Measurements from ENCODE around the gene PPARGC1A.

The PPARGC1A gene

GRCh38 chr4:23835774-23836478 is 53.9 kb downstream of the PPARGC1A start:
- no peak for FAIRE-seq

DNA sequence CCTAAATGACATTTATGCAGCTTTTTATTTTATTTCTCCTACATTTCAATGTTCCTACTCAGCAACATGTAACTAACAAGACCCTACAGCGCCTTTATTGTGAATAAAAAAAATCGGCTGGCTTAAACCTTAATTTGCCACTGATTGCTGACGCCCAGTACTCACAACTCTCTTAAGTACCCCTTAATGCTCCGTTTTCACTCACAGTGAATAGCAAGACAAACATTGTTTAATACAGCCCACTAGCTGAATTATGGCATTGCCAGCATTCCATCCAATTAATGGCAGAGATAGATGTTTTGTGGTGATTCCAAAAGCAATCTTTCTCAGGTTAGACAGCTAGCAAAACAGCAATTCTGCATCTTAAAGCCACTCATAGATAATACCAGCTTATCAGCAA is 61.1 kb downstream of the PPARGC1A start:
- FAIRE-seq: no peak

DNA sequence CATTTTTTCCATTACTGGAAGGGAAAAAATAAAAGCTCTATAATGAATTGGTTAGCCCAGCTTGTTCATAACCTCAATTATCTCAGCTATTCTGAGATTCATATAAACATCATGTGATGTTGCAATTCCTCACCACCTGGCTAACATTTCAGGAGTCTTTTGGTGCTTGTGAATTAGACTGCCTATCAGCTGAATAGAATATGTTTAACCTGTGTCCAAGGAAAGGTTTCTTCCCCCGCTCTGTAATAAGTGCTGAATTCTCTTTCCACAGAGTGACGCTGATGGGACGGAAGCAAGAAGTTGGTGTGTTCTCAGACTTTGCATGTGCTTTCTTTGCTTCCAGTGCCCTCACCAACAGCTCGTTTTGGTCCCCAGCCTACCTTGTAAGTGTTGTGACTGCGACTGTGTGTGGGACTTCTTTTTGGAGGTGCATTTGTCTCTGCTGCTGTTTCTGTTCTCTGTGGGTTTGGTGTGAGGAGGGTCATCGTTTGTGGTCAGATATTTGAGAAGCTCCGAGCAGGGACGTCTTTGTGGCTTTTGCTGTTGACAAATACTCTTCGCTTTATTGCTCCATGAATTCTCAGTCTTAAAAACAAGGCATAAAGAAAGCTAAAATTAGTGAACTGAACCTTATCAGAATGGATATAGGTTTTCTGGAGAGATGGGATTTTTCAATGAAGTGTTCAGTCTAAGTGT is 61.7 kb downstream of the PPARGC1A start:
- no peak for FAIRE-seq

DNA sequence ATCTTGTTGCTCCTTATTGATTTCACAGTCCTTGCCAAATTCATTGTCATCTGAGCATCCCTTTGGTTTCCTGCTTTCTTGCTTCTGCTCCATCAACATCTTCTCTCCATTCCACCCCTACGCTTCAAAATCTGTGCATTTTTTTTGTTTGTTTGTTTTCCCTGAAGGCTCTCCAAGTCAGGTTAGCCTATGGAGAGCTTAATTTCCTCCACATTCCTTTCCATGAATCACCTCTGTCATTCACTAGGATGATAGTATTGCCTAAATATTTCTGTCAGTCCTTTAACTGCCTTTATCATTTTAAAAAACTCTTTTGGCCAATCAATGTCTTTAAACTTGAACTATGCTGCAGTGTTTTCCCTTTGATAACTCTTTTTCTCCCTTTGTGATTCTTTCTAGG is 67.7 kb downstream of the PPARGC1A start:
- FAIRE-seq: no peak

DNA sequence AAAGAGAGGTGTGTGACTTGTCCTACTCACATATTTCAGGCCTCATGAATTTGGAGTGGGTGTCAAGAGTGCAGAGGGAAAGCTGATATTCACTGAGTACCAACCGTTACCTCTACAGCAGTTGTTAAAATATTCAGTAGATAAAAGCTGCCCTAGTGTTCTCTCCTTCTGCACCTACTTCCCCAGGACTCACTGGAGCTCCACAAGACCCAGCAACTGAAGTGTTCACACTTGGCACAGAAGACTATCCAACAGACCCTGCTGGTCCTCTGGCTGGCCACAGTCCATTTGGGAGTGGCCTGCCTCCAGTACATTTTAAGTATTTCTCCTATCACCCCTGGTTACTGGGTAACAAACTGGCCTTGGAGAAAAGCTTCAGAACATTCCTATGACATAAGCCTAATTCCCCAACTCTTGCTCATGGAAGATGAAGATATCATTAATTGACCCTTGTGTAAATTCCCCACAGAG is 70.8 kb downstream of the PPARGC1A start:
- FAIRE-seq: no peak

- no peak for FAIRE-seq
These were observed 71.6 kb downstream of the PPARGC1A start for GRCh38 chr4:23818097-23818885.

DNA sequence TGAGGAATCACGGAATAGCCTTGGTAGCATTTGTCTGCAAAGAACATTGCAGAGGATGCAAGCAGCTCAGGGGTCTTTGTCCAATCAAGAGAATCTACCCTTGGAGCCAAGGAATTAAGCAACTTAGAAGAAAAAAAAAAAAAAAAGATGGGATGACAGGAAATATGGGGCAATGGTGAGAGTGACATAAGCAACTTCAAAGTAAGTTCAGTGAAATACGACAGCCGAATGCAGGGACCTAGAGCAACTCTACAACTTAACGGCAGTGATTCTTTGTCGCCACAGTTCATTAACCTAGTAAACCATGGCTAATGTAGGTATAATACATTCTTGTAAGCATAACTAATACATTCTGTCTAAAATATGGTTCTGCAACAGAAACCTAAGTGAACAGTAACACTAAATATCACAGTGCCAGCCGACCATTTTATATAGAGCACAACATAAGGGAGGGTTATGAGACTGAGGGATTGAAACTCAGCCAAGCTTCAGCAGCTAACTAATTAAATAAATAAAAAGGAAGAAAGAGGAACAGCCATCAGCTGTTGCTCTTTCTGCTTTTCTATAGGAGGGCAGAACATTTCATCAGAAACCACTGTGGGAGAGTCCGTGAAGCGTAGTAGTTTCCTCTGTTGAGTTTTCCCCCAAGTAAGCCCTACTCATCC is 74.7 kb downstream of the PPARGC1A start:
- FAIRE-seq: no peak

DNA sequence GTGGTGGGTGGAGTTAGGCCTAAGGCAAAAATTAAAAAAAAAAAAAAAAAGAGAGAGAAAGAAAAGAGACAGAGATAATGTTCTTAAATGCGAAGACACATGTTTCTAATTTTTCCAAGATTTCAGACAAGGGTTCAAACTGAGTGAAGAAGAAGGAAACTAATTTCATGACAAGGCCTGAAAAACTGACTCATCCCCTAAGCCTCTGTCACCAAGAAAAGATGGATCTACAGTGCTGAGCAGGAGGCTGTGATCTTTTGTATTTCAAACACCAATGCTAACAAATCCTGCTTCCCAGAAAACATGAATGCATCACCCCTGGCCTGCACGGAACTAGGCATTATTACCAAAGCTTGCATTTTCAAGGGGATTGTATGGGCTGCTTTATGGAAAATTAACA is 75.3 kb downstream of the PPARGC1A start:
- FAIRE-seq: no peak

DNA sequence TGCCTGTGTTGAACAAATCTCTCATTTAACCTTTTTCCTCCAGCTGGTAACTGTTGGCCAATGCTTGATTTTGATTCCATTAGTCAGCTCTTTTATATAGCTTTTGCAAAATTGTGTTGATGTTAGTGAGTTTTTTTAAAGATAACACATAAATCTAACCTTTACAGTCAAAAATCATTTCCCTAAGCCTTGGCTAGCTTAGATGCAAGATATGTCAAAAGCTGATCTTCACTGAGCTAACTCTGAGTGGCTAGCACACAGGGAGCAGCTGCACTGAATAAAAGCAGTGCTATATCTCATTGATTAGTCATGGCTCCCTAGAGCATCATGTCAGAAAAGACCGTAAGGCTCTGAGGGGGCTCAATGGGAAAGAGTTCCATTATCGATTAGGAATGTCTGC is 78.7 kb downstream of the PPARGC1A start:
- FAIRE-seq: no peak

GRCh38 chr4:23805450-23805851 is 84.4 kb downstream of the PPARGC1A start:
- no peak for FAIRE-seq

DNA sequence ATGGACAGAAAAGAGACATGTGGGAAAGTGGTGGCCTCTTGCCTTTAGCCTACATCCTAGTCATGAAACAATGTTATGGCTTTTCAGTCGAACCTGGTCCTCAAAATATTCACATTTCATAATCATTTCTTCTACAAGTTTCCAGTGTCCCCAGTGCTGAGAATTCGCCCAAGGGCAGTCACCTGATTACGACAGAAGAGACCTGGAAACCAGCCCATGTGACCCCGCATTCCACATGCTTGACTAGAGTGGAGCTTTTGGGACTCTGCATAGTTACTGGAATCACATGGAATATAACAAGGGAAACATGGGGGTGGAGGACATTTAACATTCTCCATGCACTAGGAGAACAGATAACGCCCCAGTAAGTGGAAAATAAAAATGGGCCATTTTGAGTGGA is 100.1 kb downstream of the PPARGC1A start:
- no peak for FAIRE-seq

DNA sequence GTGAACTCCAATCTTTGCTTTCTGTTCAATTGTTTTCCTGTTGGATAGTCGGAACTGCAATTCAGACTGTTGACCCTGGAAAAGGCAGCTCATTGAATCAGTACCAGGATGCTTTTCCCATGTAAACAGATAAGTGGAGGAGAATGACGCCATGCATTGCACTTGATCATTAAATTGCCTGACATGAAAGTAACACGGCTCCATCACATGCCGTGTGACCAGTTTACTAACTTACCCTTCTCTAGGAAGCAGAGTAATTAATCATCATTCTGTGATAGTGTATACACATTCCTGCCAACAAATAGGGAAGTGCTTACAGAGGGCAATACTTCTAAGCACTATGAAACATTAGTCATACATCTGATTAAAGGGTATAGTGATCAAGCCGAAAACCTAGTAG is 101.4 kb downstream of the PPARGC1A start:
- no peak for FAIRE-seq

DNA sequence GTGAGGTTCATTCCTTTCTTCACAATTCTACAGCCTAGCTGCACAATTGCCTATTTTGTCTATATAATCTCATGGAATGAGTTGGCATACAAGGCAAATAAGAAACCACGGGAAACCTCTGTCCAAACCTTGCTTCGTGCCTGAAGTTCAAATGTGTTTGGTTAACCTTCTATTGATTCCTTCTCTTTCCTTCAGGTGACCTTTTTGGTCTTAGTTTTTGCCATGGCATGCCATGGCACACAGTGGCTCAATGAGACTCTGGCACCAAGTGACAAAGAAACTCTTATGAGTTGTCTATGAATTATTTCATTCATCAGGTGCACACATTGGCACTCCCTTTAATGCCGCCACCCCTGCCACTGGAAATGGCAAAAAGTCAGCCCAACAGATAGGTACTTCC is 101.8 kb downstream of the PPARGC1A start:
- no peak for FAIRE-seq

GRCh38 chr4:23782778-23783437 is 106.9 kb downstream of the PPARGC1A start:
- FAIRE-seq: no peak

DNA sequence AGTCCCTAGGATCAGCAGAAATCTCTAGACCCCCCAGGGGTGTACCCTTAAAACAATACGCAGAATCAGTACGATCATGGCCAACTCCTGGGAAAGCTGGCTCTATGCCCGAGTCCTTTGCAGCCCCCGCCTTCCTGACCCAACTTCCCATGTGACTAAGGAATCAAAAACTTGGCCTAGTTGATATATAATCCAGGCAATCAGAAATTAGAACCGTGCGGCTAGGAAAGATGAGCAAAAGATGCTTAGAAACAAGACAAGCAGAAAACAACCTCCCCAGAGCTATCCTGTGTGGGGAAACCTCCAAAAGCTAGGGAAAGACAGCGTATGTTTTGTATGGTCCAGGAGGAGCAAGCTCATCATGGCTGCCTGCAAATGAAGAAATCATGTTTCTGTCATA is 110.0 kb downstream of the PPARGC1A start:
- no peak for FAIRE-seq

- no peak for FAIRE-seq
These were observed 110.4 kb downstream of the PPARGC1A start for GRCh38 chr4:23779422-23779821.

DNA sequence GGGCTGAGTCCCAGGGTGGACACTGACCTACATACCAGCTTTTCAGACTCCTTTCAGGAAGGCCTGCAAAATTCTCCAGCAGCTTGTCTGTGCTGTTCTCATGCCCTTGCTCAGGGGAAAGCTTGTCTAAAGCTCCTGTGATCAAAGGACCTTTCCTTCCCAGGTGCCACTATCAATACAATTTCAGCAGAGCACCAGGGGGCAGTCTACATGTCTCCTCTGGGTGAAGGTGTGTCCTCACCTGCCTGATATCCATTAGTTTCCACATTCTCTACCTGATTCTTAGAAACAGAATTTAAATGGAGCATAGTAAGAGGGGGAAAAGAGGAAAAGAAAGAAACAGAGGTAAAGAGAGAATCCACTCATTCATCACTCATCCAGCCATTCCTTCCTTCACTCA is 114.2 kb downstream of the PPARGC1A start:
- FAIRE-seq: no peak

GRCh38 chr4:23774909-23775308 is 114.9 kb downstream of the PPARGC1A start:
- no peak for FAIRE-seq

- FAIRE-seq: no peak
These were observed 115.8 kb downstream of the PPARGC1A start for GRCh38 chr4:23773884-23774636.

GRCh38 chr4:23770011-23770410 is 119.8 kb downstream of the PPARGC1A start:
- no peak for FAIRE-seq

- no peak for FAIRE-seq
These were observed 120.4 kb downstream of the PPARGC1A start for GRCh38 chr4:23769406-23769805.

- no peak for FAIRE-seq
These were observed 121.3 kb downstream of the PPARGC1A start for GRCh38 chr4:23768541-23768940.

Measured in islet of Langerhans (tissue), 1 donor.